Hippocampal formation (tissue), 2 donors: ENCODE results near the gene ZDHHC11.
"Not testable (repeated sequence)": the region's sequence is repeated elsewhere in the genome, so short reads cannot be mapped to it uniquely, and the experiment has no call there.

Source experiments
- DNase-seq, 2 donors: peaks; one replicate each; lab custom pipeline; 2025; lab: John Stamatoyannopoulos, UW

ZDHHC11 gene

GRCh38 chr5:807719-808514 lies 42.9 kb downstream of the ZDHHC11 start:
- DNase-seq: not testable (repeated sequence)

- no peak for DNase-seq
Observed at GRCh38 chr5:801472-801871, 49.3 kb downstream of the ZDHHC11 start.

- DNase-seq: not testable (repeated sequence)
Observed at GRCh38 chr5:801055-801454, 49.7 kb downstream of the ZDHHC11 start.

GRCh38 chr5:798505-799138 lies 52.2 kb downstream of the ZDHHC11 start:
- not testable (repeated sequence) for DNase-seq

- DNase-seq: not testable (repeated sequence)
Observed at GRCh38 chr5:797986-798385, 52.8 kb downstream of the ZDHHC11 start.

- not testable (repeated sequence) for DNase-seq
Observed at GRCh38 chr5:795873-796272, 54.9 kb downstream of the ZDHHC11 start.

- DNase-seq: not testable (repeated sequence)
Observed at GRCh38 chr5:794948-795347, 55.8 kb downstream of the ZDHHC11 start.

- not testable (repeated sequence) for DNase-seq
Observed at GRCh38 chr5:788703-789102, 62.1 kb downstream of the ZDHHC11 start.

GRCh38 chr5:787857-788233 lies 62.9 kb downstream of the ZDHHC11 start:
- DNase-seq: not testable (repeated sequence)

GRCh38 chr5:787224-787856 lies 63.4 kb downstream of the ZDHHC11 start:
- not testable (repeated sequence) for DNase-seq

GRCh38 chr5:785181-785705 lies 65.5 kb downstream of the ZDHHC11 start:
- DNase-seq: not testable (repeated sequence)

GRCh38 chr5:784428-785177 lies 66.2 kb downstream of the ZDHHC11 start, which contains the start of gene ZDHHC11B:
Gene ZDHHC11B (minus strand): TSS chr5:784729. CDS start chr5:766919, 17,810 bp downstream.
- DNase-seq: peak; percentile 74 to 89

GRCh38 chr5:783881-784427 lies 66.8 kb downstream of the ZDHHC11 start:
- DNase-seq: not testable (repeated sequence)

- not testable (repeated sequence) for DNase-seq
Observed at GRCh38 chr5:783049-783802, 67.6 kb downstream of the ZDHHC11 start.

GRCh38 chr5:782356-782755 lies 68.4 kb downstream of the ZDHHC11 start:
- DNase-seq: not testable (repeated sequence)

GRCh38 chr5:780571-780970 lies 70.2 kb downstream of the ZDHHC11 start:
- not testable (repeated sequence) for DNase-seq

GRCh38 chr5:778967-779366 lies 71.8 kb downstream of the ZDHHC11 start:
- not testable (repeated sequence) for DNase-seq

- not testable (repeated sequence) for DNase-seq
Observed at GRCh38 chr5:778421-778820, 72.4 kb downstream of the ZDHHC11 start.

GRCh38 chr5:777756-778161 lies 73.0 kb downstream of the ZDHHC11 start:
- no peak for DNase-seq

- DNase-seq: no peak
Observed at GRCh38 chr5:776862-777711, 73.7 kb downstream of the ZDHHC11 start.
